GM18526 (cell line): Measurements from ENCODE around the gene JPH3.

Experiments used
- POLR2A ChIP-seq: IDR thresholded peaks from 3 replicates; pipeline ENCODE4 v1.6.1; 2011; ENCODE audit not compliant: insufficient read length; ENCODE audit errors: extremely low read depth

Gene JPH3

GRCh38 chr16:87627542-87628245 is 25.4 kb downstream of the JPH3 start:
- no peak for TF ChIP-seq POLR2A

- TF ChIP-seq POLR2A: no peak
Measured at GRCh38 chr16:87628246-87628923, 26.1 kb downstream of the JPH3 start.

DNA sequence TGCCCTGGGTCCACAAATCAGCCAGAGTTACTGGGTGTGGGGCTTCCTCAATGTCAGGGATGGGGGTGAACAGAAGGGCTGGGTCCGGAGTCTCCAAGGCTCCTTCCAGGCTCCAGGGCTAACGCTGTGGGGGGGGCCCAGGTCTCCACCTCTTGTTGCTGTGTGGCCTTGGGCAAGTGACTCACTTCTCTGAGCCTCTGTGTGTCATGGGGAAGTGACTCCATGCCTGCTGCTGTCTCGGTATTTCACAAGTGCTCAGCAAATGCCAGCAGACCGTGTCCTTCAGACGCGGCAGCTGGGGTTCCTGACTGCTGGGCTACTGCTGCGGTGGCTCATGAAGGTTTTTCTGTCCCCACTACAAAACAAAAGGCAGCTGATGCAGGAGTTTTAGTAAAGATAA is 26.6 kb downstream of the JPH3 start:
- TF ChIP-seq POLR2A: no peak

- TF ChIP-seq POLR2A: no peak
Measured at GRCh38 chr16:87631067-87631466, 28.8 kb downstream of the JPH3 start.

- TF ChIP-seq POLR2A: no peak
Measured at GRCh38 chr16:87634411-87634810, 32.1 kb downstream of the JPH3 start.

DNA sequence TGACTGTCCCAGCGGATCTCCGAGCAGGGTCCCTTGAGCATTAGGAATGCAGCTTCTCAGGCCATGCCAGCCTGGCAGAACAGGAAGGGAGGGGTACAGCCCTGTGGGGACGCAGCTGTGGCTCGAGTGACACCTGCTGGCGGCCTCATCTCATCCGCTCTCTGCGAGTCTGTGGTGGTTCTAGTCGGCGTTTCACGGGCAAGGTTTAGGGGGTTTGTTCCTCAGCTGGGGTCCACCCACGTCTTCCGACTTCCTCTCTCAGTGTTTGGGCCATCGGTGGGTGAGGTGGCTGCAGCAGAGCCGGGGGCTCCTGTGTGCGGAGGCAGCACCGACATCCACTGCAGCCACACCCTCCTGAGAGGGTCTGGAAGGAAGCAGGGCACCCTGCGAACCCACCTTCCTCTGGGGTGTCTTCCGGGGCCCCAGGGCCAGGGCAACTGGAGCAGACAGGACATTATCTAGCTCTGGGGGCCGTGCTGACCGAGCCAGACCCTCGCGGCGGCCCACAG is 33.3 kb downstream of the JPH3 start:
- no peak for TF ChIP-seq POLR2A

DNA sequence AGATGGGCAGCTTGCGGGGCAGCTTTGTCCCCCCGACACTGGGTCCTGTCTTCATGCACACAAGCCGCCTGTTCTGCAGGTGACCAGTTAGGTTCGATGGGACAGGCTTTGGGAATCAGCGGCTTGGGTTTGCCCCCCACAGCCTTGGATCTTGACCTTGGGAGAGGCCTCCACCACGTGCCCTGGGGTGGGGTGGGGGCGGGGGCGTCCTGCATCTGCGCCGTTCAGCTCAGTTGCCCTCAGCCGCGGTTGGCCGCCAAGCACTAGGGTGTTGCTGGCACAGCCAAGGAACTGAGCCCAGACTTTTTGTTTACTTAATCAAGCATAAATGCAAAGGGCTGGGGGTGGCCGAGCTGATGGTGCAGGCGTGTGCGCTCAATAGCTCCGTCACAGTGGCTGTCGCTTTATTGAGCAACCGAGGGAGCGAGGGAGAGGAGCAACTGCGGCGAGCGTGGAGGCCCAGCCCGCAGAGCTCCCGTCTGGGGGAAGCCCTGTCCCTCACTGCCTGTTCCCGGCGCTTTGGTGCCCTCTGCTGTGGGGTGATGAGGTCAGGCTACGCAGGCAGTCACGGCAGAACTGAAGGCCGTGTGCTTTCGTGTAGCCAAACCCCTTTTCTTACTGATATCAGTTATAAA is 33.9 kb downstream of the JPH3 start:
- TF ChIP-seq POLR2A: no peak

- no peak for TF ChIP-seq POLR2A
Measured at GRCh38 chr16:87636741-87637140, 34.4 kb downstream of the JPH3 start.

DNA sequence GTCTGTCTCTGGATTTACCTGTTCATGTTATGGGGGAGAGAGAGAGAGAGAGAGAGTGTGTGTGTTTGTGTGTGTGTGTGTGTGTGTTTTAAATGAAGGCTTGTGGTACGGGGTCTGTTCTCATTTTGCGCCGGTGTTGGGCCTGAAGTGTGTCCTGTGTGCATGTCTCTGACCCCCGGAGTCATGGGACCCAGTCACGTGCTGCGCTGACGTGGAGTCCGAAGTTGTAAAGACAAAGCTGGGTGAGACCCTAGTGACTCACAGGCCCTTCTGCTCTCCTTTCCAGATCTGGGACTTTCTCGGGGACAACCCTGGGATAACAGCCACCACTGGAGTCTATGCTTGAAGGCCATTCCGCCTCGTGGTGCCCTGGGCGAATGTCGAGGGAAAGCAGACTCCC is 35.0 kb downstream of the JPH3 start:
- no peak for TF ChIP-seq POLR2A

DNA sequence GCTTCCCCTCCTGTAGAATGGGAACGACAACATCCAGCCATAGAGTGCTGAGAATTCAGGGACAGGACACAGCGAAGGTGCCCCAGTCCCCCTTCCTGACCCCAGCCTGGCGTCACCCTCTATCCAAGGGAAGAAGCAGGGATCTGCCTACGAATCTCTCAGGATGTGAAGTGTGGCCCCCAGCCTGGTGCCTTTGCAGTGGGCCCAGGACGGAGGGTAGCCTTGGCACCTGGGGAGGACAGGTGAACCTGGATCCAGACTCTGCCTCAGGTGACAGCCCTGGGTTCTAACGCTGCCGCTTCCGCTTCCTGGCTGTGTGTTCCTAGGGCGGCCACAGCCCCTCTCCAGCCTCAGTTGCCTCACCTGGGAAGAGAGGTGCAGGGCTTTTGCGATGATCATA is 36.4 kb downstream of the JPH3 start:
- TF ChIP-seq POLR2A: no peak

- no peak for TF ChIP-seq POLR2A
Measured at GRCh38 chr16:87641721-87642120, 39.4 kb downstream of the JPH3 start.

- no peak for TF ChIP-seq POLR2A
Measured at GRCh38 chr16:87642491-87642890, 40.2 kb downstream of the JPH3 start.

GRCh38 chr16:87644186-87644585 is 41.9 kb downstream of the JPH3 start:
- no peak for TF ChIP-seq POLR2A

DNA sequence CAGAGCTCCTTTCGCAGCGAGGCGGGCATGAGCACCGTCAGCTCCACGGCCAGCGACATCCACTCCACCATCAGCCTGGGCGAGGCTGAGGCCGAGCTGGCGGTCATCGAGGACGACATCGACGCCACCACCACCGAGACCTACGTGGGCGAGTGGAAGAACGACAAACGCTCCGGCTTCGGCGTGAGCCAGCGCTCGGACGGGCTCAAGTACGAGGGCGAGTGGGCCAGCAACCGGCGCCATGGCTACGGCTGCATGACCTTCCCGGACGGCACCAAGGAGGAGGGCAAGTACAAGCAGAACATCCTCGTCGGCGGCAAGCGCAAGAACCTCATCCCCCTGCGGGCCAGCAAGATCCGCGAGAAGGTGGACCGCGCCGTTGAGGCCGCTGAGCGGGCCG is 42.3 kb downstream of the JPH3 start:
- no peak for TF ChIP-seq POLR2A

GRCh38 chr16:87645802-87646201 is 43.5 kb downstream of the JPH3 start:
- no peak for TF ChIP-seq POLR2A
